ENCODE data around the gene PRIMPOL.
A peak's percentile ranks its signal among the peaks of the same experiment; 100 is the strongest.
"Not testable (repeated sequence)": the region's sequence is repeated elsewhere in the genome, so short reads cannot be mapped to it uniquely, and the experiment has no call there.

The PRIMPOL gene

GRCh38 chr4:184715526-184715925 is 66.0 kb downstream of the PRIMPOL start:
- DNase-seq: no peak

DNA sequence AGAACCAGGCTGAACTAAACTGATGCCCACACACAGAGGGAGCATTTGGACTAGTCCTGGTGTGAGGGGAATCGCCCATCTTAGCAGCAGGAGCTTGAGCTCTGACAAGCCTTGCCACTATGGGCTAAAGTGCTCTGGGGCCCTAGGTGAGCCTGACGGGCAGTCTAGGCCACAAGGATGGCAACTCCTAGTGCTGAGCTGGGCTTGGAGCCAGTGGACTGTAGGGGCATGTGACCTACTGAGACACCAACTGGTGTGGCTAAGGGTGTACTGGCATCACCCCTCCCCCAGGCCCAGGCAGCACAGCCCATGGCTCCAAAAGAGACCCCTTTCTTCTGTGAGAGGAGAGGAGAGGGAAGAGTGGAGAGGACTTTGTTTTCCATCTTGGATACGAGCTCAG is 69.9 kb downstream of the PRIMPOL start:
- no peak for DNase-seq

DNA sequence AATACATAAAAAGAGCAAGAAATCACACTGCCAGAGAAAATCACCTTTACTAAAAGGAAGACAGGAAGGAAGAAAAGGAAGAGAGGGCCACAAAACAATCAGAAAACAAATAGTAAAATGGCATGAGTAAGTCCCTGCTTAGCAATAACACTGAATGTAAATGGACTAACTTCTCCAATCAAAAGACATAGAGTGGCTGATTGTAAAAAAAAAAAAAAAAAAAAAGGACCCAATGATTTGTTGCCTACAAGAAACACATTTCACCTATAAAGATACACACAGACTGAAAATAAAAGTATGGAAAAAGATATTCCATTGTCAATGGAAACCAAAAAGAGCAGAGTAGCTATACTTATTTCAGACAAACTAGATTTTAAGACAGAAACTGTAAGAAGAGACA is 71.7 kb downstream of the PRIMPOL start:
- DNase-seq: no peak

- DNase-seq: no peak
These were observed 73.3 kb downstream of the PRIMPOL start for GRCh38 chr4:184722798-184723197.

DNA sequence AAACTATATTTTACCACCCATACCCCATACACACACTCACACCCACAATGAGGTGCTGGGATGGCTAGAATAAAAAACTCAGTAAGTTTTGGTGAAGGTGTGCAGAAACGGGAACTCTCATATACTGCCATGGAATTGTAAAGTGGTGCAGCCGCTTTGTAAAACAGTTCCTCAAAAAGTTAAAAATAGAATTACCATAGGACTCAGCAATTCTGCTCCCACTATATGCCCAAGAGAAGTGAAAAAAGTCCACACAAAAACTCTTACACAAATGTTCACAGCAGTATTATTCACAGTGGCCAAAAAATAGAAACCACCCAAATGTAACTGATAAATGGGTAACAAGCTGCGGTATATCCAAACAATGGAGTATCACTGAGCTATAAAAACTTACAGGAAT is 77.9 kb downstream of the PRIMPOL start:
- no peak for DNase-seq

GRCh38 chr4:184728858-184729257 is 79.3 kb downstream of the PRIMPOL start:
- no peak for DNase-seq

GRCh38 chr4:184729946-184730345 is 80.4 kb downstream of the PRIMPOL start:
- DNase-seq: no peak

DNA sequence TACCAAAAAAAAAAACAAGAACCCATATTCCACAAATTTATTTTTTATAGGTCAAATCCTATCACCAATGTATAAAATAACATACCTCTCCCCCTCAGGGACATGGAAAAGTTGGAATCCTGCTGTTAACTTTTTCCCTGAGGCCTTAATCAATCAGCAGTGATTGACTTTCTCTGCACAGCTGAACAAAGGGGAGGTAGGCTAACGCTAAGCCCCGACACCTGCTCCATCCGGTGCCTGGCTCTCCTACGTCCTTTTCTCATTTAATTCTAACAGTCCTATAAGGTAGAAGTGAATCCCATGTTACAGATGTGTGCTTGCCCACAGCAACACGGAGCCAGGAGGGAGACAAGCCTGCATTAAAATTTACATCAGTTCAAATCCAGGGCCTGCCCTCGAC is 81.5 kb downstream of the PRIMPOL start:
- DNase-seq: no peak

GRCh38 chr4:184732126-184732525 is 82.6 kb downstream of the PRIMPOL start:
- peak; percentile 36 for DNase-seq

DNA sequence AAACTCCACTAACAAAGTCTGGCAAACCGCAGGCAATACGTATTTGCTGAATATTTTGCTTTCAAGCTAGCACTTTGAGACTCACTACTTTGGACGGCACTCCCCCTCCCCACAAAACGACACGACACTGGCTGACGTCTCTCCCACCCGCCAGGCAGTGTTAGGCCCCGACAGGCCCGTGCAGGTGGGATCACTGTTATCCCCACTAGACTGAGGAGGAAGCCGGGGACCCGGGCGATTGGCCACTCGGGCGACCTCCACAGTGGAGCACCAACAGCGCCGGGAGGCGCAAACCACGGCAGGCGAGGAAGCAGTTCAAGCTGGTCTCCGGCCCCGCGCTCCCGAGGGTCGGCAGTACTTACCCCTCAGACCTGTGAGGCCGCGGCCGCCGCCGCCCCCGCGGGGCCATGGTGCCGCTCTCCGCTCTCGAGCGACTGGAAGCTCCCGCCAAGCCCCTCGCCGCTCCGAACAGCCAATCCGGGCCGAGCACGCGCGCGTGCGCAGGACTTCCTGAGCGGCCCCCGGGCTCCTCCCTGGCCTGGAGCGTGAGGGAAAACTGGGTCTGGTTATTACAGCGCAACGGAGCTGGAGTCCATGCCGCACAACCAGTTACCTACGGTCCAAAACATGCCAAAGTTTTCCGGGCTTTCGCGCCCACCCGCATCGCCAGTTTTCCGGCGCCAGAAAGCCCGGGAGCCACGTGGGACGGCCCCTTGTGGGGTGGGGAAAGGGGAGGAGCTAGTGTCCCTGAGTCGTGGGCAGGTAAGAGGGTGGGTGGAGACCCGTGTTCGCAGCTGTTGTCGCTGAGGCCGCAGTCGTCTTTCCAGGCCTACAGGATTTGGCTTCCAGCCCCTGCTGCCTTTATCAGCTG is 84.4 kb downstream of the PRIMPOL start, which contains the start of gene CENPU:
CENPU (minus strand) TSS at position 443 of the 871 bp plus-strand sequence; CDS start at position 409, 34 bp downstream.
- peak; percentile 94 for DNase-seq

DNA sequence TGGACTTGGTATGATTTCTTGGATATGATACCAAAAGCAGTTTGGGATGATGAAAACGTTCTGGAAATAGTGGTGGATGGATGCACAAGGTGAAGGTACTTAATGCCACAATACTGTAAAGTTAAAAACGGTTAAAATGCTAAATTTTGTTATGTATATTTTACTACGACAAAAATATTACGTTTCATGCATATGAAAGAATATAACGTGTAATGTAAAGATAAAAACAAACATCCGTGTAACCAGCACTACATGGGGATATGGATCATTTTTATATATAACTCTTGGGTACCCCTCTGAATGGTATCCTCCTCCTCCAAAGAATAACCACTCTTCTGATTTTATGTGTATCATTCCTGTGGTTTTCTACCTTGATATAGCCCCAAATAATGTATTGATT is 85.2 kb downstream of the PRIMPOL start:
- DNase-seq: no peak

DNA sequence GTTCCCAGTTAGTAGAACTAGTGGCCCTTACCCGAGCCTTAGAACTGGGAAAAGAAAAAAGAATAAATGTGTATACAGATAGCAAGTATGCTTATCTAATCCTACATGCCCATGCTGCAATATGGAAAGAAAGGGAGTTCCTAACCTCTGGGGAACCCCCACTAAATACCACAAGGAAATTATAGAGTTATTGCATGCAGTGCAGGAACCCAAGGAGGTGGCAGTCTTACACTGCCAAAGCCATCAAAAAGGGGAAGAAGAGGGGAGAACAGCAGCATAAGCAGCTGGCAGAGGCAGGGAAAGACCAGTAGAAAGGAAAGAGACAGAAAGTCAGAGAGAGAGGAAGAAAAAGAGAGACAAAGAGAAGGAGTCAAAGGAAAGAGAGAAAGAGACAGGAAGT is 90.0 kb downstream of the PRIMPOL start:
- DNase-seq: not testable (repeated sequence)

DNA sequence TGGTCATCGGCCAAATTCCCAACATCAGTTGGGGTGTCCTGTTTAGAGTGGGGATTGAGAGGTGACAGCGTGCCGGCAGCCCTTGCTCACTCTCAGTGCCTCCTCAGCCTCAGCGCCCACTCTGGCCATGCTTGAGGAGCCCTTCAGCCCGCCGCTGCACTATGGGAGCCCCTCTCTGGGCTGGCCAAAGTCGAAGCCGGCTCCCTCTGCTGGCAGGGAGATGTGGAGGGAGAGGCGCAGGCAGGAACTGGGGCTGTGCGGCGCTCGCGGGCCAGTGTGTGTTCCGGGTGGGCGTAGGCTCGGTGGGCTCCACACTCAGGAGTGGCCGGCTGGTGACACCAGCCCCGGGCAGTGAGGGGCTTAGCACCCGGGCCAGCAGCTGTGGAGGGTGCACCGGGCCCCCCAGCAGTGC is 91.4 kb downstream of the PRIMPOL start:
- no peak for DNase-seq

DNA sequence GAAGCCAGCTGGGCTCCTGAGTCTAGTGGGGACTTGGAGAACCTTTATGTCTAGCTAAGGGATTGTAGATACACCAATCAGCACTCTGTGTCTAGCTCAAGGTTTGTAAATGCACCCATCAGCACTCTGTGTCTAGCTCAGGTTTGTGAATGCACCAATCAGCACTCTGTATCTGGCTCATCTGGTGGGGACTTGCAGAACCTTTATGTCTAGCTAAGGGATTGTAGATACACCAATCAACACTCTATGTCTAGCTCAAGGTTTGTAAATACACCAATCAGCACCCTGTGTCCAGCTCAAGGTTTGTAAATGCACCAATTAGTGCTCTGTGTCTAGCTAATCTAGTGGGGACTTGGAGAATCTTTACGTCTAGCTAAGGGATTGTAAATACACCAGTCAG is 92.1 kb downstream of the PRIMPOL start:
- DNase-seq: not testable (repeated sequence)

- no peak for DNase-seq
These were observed 94.1 kb downstream of the PRIMPOL start for GRCh38 chr4:184743650-184744049.

- no peak for DNase-seq
These were observed 94.7 kb downstream of the PRIMPOL start for GRCh38 chr4:184744236-184744635.

All from DMS79 (cell line).